Thyroid gland (tissue), 4 donors: ENCODE measurements around the gene SPATA3. TPM values are rescaled to one million over a fixed set of nuclear protein-coding genes. Genes with fewer than 3 reads are reported as not detected.

Experiments used
- DNase-seq, 2 donors: peaks; one replicate each; pipeline ENCODE4 v3.0.0-alpha.2; 2019
- H3K27ac ChIP-seq, 3 donors: fragments of 200-600 bp; sonication (generic); 1 replicate in 2 of 3; 2 replicates in 1 of 3; pipeline ENCODE4 v1.5.1; 2016 to 2019; ENCODE audit warnings: mild to moderate bottlenecking in 1 of 3, moderate library complexity in 1 of 3
- H3K27me3 ChIP-seq: fragments of 200-600 bp; sonication (generic); one replicate; pipeline ENCODE4 v1.5.1; 2019
- H3K36me3 ChIP-seq, 2 donors: fragments of 200-600 bp; sonication (generic); one replicate each; pipeline ENCODE4 v1.5.1; 2016 to 2019
- H3K4me1 ChIP-seq, 2 donors: fragments of 200-600 bp; sonication (generic); one replicate each; pipeline ENCODE4 v1.5.1; 2017 to 2019
- H3K4me3 ChIP-seq, 3 donors: fragments of 200-600 bp; sonication (generic); replicated peaks in 1 of 3; 1 replicate in 2 of 3; 2 replicates in 1 of 3; pipeline ENCODE4 v1.5.1; 2016; ENCODE audit warnings: mild to moderate bottlenecking in 1 of 3
- H3K9me3 ChIP-seq: fragments of 200-600 bp; sonication (generic); one replicate; pipeline ENCODE4 v1.5.1; 2017
- CTCF ChIP-seq, 6 experiments: fragments of 200-600 bp in 3 of 6; fragments of 450-650 bp in 3 of 6; sonication (generic) in 3 of 6; IDR thresholded peaks; one replicate each; pipeline ENCODE4 v1.5.1; 2016 to 2019; ENCODE audit warnings: antibody characterized with exemption in 6 of 6, mild to moderate bottlenecking in 2 of 6, inconsistent platforms in 1 of 6, moderate library complexity in 1 of 6
- POLR2A ChIP-seq, 2 donors: fragments of 450-650 bp; IDR thresholded peaks; one replicate each; pipeline ENCODE4 v1.6.1; 2017; ENCODE audit warnings: antibody characterized with exemption in 2 of 2, mild to moderate bottlenecking in 2 of 2, moderate library complexity in 1 of 2
- WGBS, 2 donors: methylation state at CpG; one replicate each; pipeline ENCODE4 v1.1.5; 2017; 5-methylcytosine and 5-hydroxymethylcytosine counted together
- intact Hi-C: fragments of 100-400 bp; cut with DNase I; formaldehyde crosslinking; loops from one replicate; pipeline ENCODE4 v1.15.1; 2023
- total RNA-seq, 4 donors: library from RNA; depleted of rRNA; stranded (reverse); fragments of >200 nt; gene quantifications; one replicate each; pipeline ENCODE4 v1.2.3, GENCODE V29; 2016

SPATA3 gene
- total RNA-seq, 4 donors from 2014 or later, result 0.54 TPM; not detected in 3

DNA sequence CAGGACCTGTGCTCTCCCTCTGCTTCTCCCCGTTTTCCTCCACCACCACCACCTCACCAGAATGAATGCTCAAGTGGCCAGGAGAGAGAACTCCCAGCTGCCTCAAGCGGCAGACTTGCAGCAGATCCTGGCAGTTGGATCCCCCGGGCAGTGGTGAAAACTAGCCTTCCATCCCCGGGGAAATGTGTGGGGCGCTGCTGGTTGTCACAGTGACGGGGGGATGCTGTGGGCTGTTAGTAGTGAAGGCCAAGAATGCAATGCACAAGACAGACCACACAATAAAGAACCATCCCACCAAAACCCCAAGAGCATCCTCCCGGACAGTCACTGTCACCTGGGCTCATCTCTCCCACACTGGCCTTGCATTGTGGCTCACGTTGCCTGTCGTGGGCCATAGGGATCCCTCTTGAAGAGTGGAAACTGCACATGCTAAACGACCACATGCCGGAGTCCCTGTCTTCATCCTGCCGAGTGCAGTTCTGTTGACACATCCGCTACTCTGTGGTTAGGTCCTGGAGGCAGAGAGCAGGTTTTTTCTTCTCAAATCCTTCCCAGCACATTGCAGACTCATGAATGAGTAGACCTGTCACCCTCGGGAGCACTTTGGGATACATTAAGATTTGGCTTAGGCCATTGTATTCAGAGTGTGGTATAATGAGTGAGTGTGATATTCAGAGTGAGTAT is 13.5 kb downstream of the SPATA3 start:
- no peaks in the 10 kb centered on the region for H3K9me3 ChIP-seq
- H3K27ac ChIP-seq, result no peak overlapping the region
- H3K4me1 ChIP-seq, result no peaks in the 10 kb centered on the region
- DNase-seq, result no peak
- intact Hi-C loops, result no loop called here
- TF ChIP-seq CTCF (IDR thresholded peaks at IDR 0.05), result no peak
- no peak for TF ChIP-seq POLR2A (IDR thresholded peaks at IDR 0.05)
- WGBS, 2 donors, result 48 to 53% methylated on average over 8 to 14 of the region's 14 CpGs
- H3K36me3 ChIP-seq, result no peaks in the 10 kb centered on the region
- no peaks in the 10 kb centered on the region for H3K27me3 ChIP-seq
- no peak overlapping the region for H3K4me3 ChIP-seq

DNA sequence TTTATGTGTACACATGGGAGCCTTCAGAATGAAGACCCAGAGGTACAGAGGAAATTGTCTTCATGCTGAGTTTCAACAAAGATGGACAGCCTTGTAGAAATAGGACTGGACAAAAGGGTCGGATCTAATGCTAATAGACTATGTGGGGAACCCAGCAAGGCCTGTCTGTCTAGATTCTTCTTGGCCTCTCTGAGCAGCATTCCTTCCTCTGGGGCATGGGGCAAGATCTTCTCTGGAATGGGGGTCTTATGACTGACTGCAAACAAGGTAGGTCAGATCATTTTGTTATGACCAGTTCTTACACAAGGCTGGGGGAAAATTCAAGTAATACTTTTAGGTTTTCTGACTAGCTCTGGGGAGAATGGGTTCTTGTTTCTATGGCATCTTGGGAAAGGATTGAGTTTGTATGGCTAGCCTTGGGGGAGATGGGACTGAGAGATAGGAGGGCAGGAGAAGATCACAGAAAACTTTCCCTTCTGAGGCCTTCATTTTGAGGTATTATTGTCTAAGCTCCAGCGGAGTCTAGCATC is 14.3 kb downstream of the SPATA3 start:
- H3K9me3 ChIP-seq, result no peaks in the 10 kb centered on the region
- no peaks in the 10 kb centered on the region for H3K27me3 ChIP-seq
- H3K4me1 ChIP-seq, result no peaks in the 10 kb centered on the region
- 49 to 63% methylated on average over 2 of the region's 2 CpGs for WGBS, 2 donors
- DNase-seq, result no peak
- H3K27ac ChIP-seq, result no peak overlapping the region
- H3K4me3 ChIP-seq, result no peak overlapping the region
- TF ChIP-seq CTCF (IDR thresholded peaks at IDR 0.05) (no peak), POLR2A (IDR thresholded peaks at IDR 0.05) (no peak)
- no peaks in the 10 kb centered on the region for H3K36me3 ChIP-seq
- intact Hi-C loops, result no loop called here

GRCh38 chr2:231011526-231011925 is 15.6 kb downstream of the SPATA3 start:
- H3K4me1 ChIP-seq, result no peaks in the 10 kb centered on the region

GRCh38 chr2:231012463-231012862 is 16.5 kb downstream of the SPATA3 start:
- DNase-seq, result no peak
- WGBS, 2 donors, result 42 to 53% methylated on average over 3 of the region's 3 CpGs
- no peak for TF ChIP-seq CTCF (IDR thresholded peaks at IDR 0.05)
- no peak for TF ChIP-seq POLR2A (IDR thresholded peaks at IDR 0.05)
- intact Hi-C loops, result no loop called here
- no peaks in the 10 kb centered on the region for H3K4me1 ChIP-seq
- no peaks in the 10 kb centered on the region for H3K9me3 ChIP-seq
- no peak overlapping the region for H3K4me3 ChIP-seq
- H3K27ac ChIP-seq, result no peak overlapping the region
- no peaks in the 10 kb centered on the region for H3K27me3 ChIP-seq
- no peaks in the 10 kb centered on the region for H3K36me3 ChIP-seq

More at GRCh38 chr2:231011526-231011925, 15.6 kb downstream of the SPATA3 start:
- Histone ChIP-seq H3K36me3 (no peaks in the 10 kb centered on the region), H3K4me3 (no peak overlapping the region), H3K27ac (no peak overlapping the region), H3K27me3 (no peaks in the 10 kb centered on the region), H3K9me3 (no peaks in the 10 kb centered on the region)
- DNase-seq, result no peak
- intact Hi-C loops, result no loop called here
- no peak for TF ChIP-seq CTCF (IDR thresholded peaks at IDR 0.05)
- no peak for TF ChIP-seq POLR2A (IDR thresholded peaks at IDR 0.05)
- WGBS, 2 donors, result 0 to 58% methylated on average over 1 to 2 of the region's 2 CpGs

GRCh38 chr2:231013820-231014219 is 17.9 kb downstream of the SPATA3 start:
- DNase-seq, result no peak
- Histone ChIP-seq H3K27ac (no peak overlapping the region), H3K4me3 (no peak overlapping the region), H3K27me3 (no peaks in the 10 kb centered on the region), H3K36me3 (no peaks in the 10 kb centered on the region), H3K9me3 (no peaks in the 10 kb centered on the region), H3K4me1 (no peaks in the 10 kb centered on the region)
- 16 to 17% methylated on average over 3 of the region's 3 CpGs for WGBS, 2 donors
- TF ChIP-seq POLR2A (IDR thresholded peaks at IDR 0.05) (no peak), CTCF (IDR thresholded peaks at IDR 0.05) (no peak)
- intact Hi-C loops, result no loop called here
